IMR-90 (cell line): Measurements from ENCODE around the gene PXT1. TPM values are rescaled to one million over a fixed set of nuclear protein-coding genes. Genes with fewer than 3 reads are reported as not detected.
A peak's percentile ranks its signal among the peaks of the same experiment; 100 is the strongest.

ENCODE experiments used
- ATAC-seq: fragments of 200-7000 bp; cut with Tn5 transposase; 2 replicates; pipeline ENCODE4 v1.9.1; 2020; ENCODE audit warnings: low read depth, mild to moderate bottlenecking, moderate library complexity
- BruUV-seq: library from RNA; stranded (reverse); fragments of 400-500 nt; replicated peaks from 2 replicates; lab custom pipeline; 2021; lab: Mats Ljungman, UMichigan
- CTCF ChIA-PET: fragments of 300-600 bp; formaldehyde crosslinking; extraction: SDS; loops from one replicate; lab custom pipeline; 2021; ENCODE audit warnings: antibody characterized with exemption; lab: Yijun Ruan, JAX
- POLR2A ChIA-PET: fragments of 300-600 bp; sonication (Branson Sonifier 250); formaldehyde crosslinking; loops from one replicate; lab custom pipeline; 2022; ENCODE audit warnings: antibody characterized with exemption; ENCODE audit not compliant: unreplicated experiment; lab: Charles Lee
- DNase-seq: peaks from one replicate; pipeline ENCODE4 v3.0.0; 2013
- H2AFZ ChIP-seq: replicated peaks from 2 replicates; pipeline ENCODE3; 2013; ENCODE audit warnings: low read length, mild to moderate bottlenecking; ENCODE audit not compliant: poor library complexity
- H2AK5ac ChIP-seq: 2 replicates; pipeline ENCODE4 v1.6.1; 2013; ENCODE audit warnings: low read depth, low read length, inconsistent platforms
- H2AK9ac ChIP-seq: replicated peaks from 2 replicates; pipeline ENCODE3; 2013; ENCODE audit warnings: mild to moderate bottlenecking, low read depth, low read length, moderate library complexity; ENCODE audit not compliant: poor library complexity
- H2BK120ac ChIP-seq: 2 replicates; pipeline ENCODE4 v1.6.1; 2013; ENCODE audit warnings: low read depth, low read length, inconsistent platforms
- H2BK15ac ChIP-seq: 3 replicates; pipeline ENCODE4 v1.6.1; 2013; ENCODE audit warnings: low read depth, low read length, inconsistent platforms
- H2BK20ac ChIP-seq: 2 replicates; pipeline ENCODE4 v1.6.1; 2013; ENCODE audit warnings: low read depth, mild to moderate bottlenecking, inconsistent platforms, low read length, moderate library complexity
- H2BK5ac ChIP-seq: 2 replicates; pipeline ENCODE4 v1.6.1; 2013; ENCODE audit warnings: mild to moderate bottlenecking, low read depth, low read length, inconsistent platforms; ENCODE audit not compliant: poor library complexity, severe bottlenecking
- H3K14ac ChIP-seq: replicated peaks from 2 replicates; pipeline ENCODE4 v1.6.1; 2013; ENCODE audit warnings: low read depth, low read length, inconsistent platforms
- H3K18ac ChIP-seq: 2 replicates; pipeline ENCODE4 v1.6.1; 2013; ENCODE audit warnings: low read depth, low read length, control low read depth
- H3K23ac ChIP-seq: 2 replicates; pipeline ENCODE4 v1.6.1; 2013; ENCODE audit warnings: low read depth, low read length, inconsistent platforms
- H3K27ac ChIP-seq: 2 replicates; pipeline ENCODE4 v1.5.1; 2013; ENCODE audit warnings: mild to moderate bottlenecking, control low read depth, low read length; ENCODE audit not compliant: insufficient read depth
- H3K27me3 ChIP-seq: 2 replicates; pipeline ENCODE4 v1.6.1; 2013; ENCODE audit warnings: low read length; ENCODE audit not compliant: control insufficient read depth, insufficient read depth
- H3K36me3 ChIP-seq: 2 replicates; pipeline ENCODE4 v1.6.1; 2013; ENCODE audit warnings: low read length, mixed read lengths; ENCODE audit not compliant: control insufficient read depth, insufficient read depth
- H3K4ac ChIP-seq: 2 replicates; pipeline ENCODE4 v1.6.1; 2013; ENCODE audit warnings: low read depth, low read length, inconsistent platforms
- H3K4me1 ChIP-seq: 2 replicates; pipeline ENCODE4 v1.6.1; 2013; ENCODE audit warnings: low read length, mixed read lengths; ENCODE audit not compliant: control insufficient read depth, insufficient read depth
- H3K4me2 ChIP-seq: 2 replicates; pipeline ENCODE4 v1.6.1; 2013; ENCODE audit warnings: low read depth, mild to moderate bottlenecking, control low read depth, low read length, moderate library complexity
- H3K4me3 ChIP-seq: 2 replicates; pipeline ENCODE4 v1.5.1; 2013; ENCODE audit warnings: low read depth, mild to moderate bottlenecking, control low read depth, low read length, moderate library complexity; ENCODE audit not compliant: insufficient read depth
- H3K56ac ChIP-seq: 2 replicates; pipeline ENCODE4 v1.6.1; 2013; ENCODE audit warnings: low read length, inconsistent platforms; ENCODE audit not compliant: insufficient read depth; ENCODE audit errors: extremely low read depth
- H3K79me1 ChIP-seq, 2 experiments: 2 replicates each; pipeline ENCODE4 v1.6.1; 2013; ENCODE audit warnings: low read length in 2 of 2, inconsistent platforms in 1 of 2, low read depth in 1 of 2
- H3K9ac ChIP-seq: 2 replicates; pipeline ENCODE4 v1.6.1; 2013; ENCODE audit warnings: low read depth, low read length, control low read depth
- H3K9me1 ChIP-seq: 2 replicates; pipeline ENCODE4 v1.6.1; 2013; ENCODE audit warnings: low read length, inconsistent platforms; ENCODE audit not compliant: insufficient read depth
- H3K9me3 ChIP-seq: 2 replicates; pipeline ENCODE4 v1.6.1; 2013; ENCODE audit warnings: low read length; ENCODE audit not compliant: control insufficient read depth, insufficient read depth
- H4K20me1 ChIP-seq: 2 replicates; pipeline ENCODE4 v1.6.1; 2013; ENCODE audit warnings: low read length, inconsistent platforms; ENCODE audit not compliant: insufficient read depth
- H4K5ac ChIP-seq: 2 replicates; pipeline ENCODE4 v1.6.1; 2013; ENCODE audit warnings: mild to moderate bottlenecking, low read depth, low read length, control low read depth
- H4K8ac ChIP-seq, 2 experiments: 2 replicates each; pipeline ENCODE4 v1.6.1; 2013; ENCODE audit warnings: low read depth in 2 of 2, low read length in 2 of 2, control low read depth in 1 of 2, inconsistent platforms in 1 of 2
- H4K91ac ChIP-seq: 2 replicates; pipeline ENCODE4 v1.6.1; 2013; ENCODE audit warnings: low read depth, low read length, inconsistent platforms; ENCODE audit not compliant: insufficient read depth
- NFE2L2 ChIP-seq: fragments of 150-350 bp; IDR thresholded peaks from 2 replicates; pipeline ENCODE4 v1.6.1; 2016; ENCODE audit warnings: low read depth, mild to moderate bottlenecking, low read length
- RCOR1 ChIP-seq: IDR thresholded peaks from 2 replicates; pipeline ENCODE4 v1.6.1; 2012; ENCODE audit warnings: mild to moderate bottlenecking, low read length, improper control_type of control experiment; ENCODE audit not compliant: insufficient replicate concordance
- WGBS, 2 experiments: methylation state at CpG; one replicate each; pipeline versions ENCODE4 v1.1.5 to v1.1.7; 2013; ENCODE audit warnings: missing lambda C conversion rate in 2 of 2; ENCODE audit not compliant: insufficient read length in 1 of 2; ENCODE audit errors: extremely low coverage in 2 of 2; 5-methylcytosine and 5-hydroxymethylcytosine counted together
- dilution Hi-C: fragments of 300-500 bp; cut with HindIII; formaldehyde crosslinking; loops from one replicate; pipeline ENCODE4 v1.14.3; 2018; ENCODE audit warnings: low sequenced_read_pairs; ENCODE audit not compliant: unreplicated experiment
- in situ Hi-C: fragments of 300-500 bp; cut with MboI; formaldehyde crosslinking; loops from 3 replicates; pipeline ENCODE4 v1.14.3; 2019; ENCODE audit warnings: low sequenced_read_pairs, inconsistent platforms, mixed read lengths
- intact Hi-C: fragments of 100-400 bp; cut with micrococcal nuclease; formaldehyde crosslinking; loops from 2 replicates; pipeline ENCODE4 v1.10.0; 2022
- polyA plus RNA-seq, 3 experiments: library from polyadenylated mRNA; depleted of rRNA; stranded (reverse); fragments of >200 nt; gene quantifications; 2 replicates each; pipeline ENCODE4 v1.2.3, GENCODE V29; 2012; ENCODE audit warnings: low replicate concordance in 1 of 3
- total RNA-seq: library from RNA; depleted of rRNA; stranded (reverse); fragments of >200 nt; gene quantifications from 2 replicates; pipeline ENCODE4 v1.2.3, GENCODE V29; 2012
- TF ChIP-seq, protein P1 (sequence below): fragments of 150-350 bp; IDR thresholded peaks from 2 replicates; pipeline ENCODE4 v1.6.1; 2016; ENCODE audit warnings: low read depth, mild to moderate bottlenecking, low read length, moderate library complexity, borderline replicate concordance

PXT1 gene
- total and polyA plus RNA-seq, 2 of the 4 experiments (the other 2 are of a cell fraction), result not detected

DNA sequence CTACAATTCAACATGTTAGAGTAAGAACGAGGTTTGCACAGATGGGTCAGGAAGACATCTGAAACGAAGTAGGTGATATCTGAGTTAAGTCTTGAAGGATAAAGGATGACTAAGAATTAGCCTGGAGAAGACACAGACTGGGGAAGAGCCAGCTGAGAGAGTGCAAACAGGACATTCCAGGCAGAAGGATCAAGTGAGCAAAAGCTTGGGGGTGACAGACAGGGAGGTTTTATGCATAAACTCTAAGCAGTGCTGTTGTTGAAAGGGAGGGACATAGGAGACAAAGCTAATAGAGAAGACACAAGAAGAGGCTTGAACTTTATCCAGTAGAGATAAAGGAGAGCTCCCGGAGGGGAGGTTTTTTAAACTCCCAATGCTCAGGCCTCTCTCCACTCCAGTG lies 40.2 kb downstream of the PXT1 start:
- Histone ChIP-seq H2BK20ac (no peak overlapping the region), H4K5ac (no peak overlapping the region), H3K4me2 (no peak overlapping the region), H2BK120ac (no peak overlapping the region), H2AK5ac (no peak overlapping the region), H4K91ac (no peak overlapping the region), H3K18ac (no peak overlapping the region), H3K4me3 (no peak overlapping the region), H4K20me1 (no peaks in the 10 kb centered on the region), H3K79me1 (no peaks in the 10 kb centered on the region), H3K36me3 (no peaks in the 10 kb centered on the region), H4K8ac (no peak overlapping the region), H3K9me1 (no peaks in the 10 kb centered on the region), H3K4ac (no peak overlapping the region), H2BK5ac (no peak overlapping the region), H3K27me3 (peaks cover 19% of the 10 kb centered on the region), H3K9me3 (peaks cover 10% of the 10 kb centered on the region), H3K27ac (no peak overlapping the region), H2AFZ (no peak overlapping the region), H3K4me1 (no peaks in the 10 kb centered on the region), H3K9ac (no peak overlapping the region), H3K56ac (no peak overlapping the region), H2AK9ac (no peak overlapping the region), H3K14ac (no peak overlapping the region), H2BK15ac (no peak overlapping the region), H3K23ac (no peak overlapping the region)
- BruUV-seq, result no TSS peak
- ATAC-seq, result peak; percentile 54; the same call in 1 of the 2 replicates
- in situ Hi-C loops, result no loop called here
- dilution Hi-C loops, result no loop called here
- CTCF ChIA-PET, result interaction anchor here (0.6 kb wide), 1 partner anchor 21 kb away, joined by 4 read pairs; no protein-coding TSS in a partner anchor
- intact Hi-C loops, result no loop called here
- DNase-seq, result peak; percentile 5
- 60% methylated on average over 1 of the region's 3 CpGs; no CpG with 5 or more reads in 1 of the 2 experiments for WGBS, 2 experiments
- TF ChIP-seq, protein P1, sequence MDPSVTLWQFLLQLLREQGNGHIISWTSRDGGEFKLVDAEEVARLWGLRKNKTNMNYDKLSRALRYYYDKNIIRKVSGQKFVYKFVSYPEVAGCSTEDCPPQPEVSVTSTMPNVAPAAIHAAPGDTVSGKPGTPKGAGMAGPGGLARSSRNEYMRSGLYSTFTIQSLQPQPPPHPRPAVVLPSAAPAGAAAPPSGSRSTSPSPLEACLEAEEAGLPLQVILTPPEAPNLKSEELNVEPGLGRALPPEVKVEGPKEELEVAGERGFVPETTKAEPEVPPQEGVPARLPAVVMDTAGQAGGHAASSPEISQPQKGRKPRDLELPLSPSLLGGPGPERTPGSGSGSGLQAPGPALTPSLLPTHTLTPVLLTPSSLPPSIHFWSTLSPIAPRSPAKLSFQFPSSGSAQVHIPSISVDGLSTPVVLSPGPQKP, result no peak
- TF ChIP-seq RCOR1 (no peak), NFE2L2 (no peak)
- POLR2A ChIA-PET, result interaction anchor here (0.6 kb wide), 1 partner anchor 700 kb away, joined by 3 read pairs; no protein-coding TSS in a partner anchor
